NK-92 (cell line): ENCODE results near the gene KRTAP5-4.
"Not testable (repeated sequence)": the region's sequence is repeated elsewhere in the genome, so short reads cannot be mapped to it uniquely, and the experiment has no call there.

ENCODE experiments used
- DNase-seq: peaks from one replicate; lab custom pipeline; 2025; ENCODE audit not compliant: unreplicated experiment; lab: John Stamatoyannopoulos, UW

The KRTAP5-4 gene

DNA sequence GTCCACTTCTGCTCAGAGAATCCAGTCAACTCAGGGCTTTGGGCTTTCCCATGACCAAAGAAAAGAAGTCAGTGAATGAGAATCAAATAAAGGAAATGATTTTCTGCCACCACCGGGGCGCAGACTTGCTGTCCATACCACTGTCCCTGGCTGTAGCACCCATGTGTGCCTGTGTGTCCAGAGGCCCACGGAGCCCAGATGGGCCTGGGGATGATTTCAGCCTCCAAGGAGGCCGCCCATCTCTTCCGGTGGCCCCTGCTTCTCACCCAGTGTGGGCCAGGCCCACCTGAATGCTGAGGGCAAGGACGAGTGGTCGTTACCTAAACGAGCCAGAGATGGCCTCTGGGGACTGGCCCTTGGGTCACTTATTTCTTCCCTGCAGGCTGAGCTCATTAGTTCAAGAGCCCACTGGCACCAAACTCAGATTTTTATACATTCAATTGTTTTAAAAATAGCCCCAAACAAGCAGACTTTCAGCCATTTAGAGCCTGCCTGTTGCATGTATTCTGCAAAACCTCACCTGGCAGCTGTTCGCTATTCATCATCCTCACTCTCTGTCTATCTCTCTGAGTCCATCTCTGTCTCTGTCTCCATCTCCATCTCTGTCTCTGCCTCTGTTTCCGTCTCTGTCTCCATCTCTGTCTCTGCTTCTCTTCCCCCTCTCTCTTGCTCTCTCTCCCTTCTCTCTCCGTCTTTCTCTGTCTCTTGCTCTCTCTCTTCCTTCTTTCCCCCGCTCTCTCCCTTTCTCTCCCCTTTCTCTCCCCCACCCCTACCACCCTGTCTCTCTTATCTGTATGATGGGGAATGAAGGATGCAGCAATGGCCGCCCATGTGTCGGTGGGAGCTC, 31.8 kb upstream of the KRTAP5-4 start:
- no peak for DNase-seq

GRCh38 chr11:1652771-1653540, 31.0 kb upstream of the KRTAP5-4 start:
- DNase-seq, result no peak

DNA sequence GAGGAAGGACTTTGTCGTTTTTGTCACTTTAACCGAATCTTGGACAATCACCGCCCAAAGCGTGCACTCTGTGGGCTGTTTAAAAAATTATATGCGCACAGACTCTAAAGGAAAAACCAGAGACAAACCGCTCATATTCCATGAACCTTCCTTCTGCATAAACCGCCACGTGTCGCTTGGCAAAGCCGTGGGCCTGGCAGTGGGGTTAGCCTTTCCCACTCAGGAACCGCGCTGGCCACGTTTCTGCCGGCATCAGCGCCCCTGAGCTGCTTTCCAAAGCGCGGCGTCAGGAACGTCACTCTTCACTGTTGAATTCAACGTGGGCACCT, 30.5 kb upstream of the KRTAP5-4 start:
- DNase-seq, result no peak

DNA sequence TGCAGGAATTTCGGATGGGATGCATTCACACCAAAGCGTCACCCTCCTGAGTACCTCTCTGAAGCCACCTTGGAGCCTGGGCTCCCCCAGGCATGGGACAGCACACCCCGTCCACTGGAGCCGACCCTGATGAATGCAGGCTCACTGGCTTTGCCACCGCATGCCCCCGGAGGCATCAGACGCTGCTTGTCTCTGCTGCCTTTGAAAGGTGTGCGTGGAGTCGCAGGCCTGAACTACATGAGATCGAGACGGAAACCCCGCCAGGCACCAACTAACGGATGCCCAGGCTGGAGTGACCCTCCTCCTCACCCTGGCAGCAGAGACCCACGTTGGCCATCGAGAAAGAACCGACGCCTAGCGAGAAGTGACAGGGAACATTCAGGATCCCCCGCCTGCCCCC, 30.1 kb upstream of the KRTAP5-4 start:
- DNase-seq, result no peak

DNA sequence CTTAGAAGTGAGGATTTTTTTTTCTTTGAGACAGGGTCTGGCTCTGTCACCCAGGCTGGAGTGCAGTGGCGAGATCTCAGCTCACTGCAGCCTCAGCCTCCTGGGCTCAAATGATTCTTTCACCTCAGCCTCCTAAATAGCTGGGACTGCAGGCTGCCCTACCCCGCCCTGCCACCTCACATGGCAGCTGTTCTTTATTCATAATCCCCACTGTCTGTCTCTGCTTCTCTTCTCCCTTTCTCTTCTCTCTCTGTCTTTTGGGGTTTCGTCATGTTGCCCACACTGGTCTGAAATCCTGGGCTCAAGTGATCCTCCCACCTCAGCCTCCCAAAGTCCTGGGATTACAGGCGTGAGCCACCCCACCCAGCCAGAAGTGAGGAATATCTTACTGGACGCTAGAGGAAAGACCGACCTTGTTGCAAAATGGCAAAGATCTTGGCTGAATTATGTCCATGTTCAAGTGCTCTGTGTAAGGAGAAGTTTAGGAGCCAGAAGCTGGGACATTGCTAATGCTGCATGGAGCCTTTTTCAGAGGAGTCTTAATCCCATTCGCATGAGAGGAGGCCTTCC, 29.6 kb upstream of the KRTAP5-4 start:
- no peak for DNase-seq

GRCh38 chr11:1650918-1651262, 29.0 kb upstream of the KRTAP5-4 start:
- DNase-seq, result no peak

DNA sequence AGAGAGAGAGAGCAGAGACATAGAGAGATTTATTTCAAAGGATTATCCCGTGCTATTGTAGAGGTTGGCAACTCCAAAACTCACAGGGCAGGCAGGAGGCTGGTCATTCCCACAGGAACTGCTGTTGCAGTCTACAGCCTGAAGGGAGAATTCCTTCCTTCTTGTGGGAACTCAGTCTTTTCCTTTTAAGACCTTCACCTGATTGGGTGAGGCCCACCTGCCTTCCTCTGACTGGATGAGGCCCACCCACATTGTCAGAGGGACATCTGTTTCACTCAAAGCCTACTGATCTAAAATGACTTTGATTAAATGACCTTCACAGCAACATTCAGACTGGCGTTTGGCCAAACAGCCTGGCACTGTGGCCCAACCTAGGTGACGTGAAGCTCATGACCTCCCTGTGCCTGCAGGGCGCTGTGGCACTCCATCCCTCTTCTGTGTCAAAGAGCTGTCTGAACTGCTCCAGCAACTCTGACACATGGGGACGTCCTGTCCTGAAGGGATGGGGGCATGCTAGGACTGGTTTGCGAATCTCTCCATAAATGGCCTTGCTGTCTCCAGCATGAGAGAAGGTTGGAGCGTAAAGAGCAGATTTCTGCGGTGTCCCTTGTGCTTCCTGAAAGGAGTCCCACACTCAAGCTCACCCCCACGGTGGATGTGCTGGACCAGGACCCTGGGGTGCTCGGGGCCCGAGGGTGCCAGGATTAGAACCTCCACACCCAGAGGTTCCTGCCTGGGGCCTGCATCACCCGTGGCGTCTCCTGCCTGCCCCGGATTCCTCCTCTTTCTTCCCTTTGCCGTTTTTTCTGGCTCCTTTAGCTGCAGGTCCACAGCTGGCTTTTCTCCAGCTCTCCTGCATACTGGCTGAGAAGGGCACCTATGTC, 28.3 kb upstream of the KRTAP5-4 start:
- DNase-seq, result no peak

- DNase-seq, result no peak
These were observed 26.9 kb upstream of the KRTAP5-4 start for GRCh38 chr11:1648653-1649420.

GRCh38 chr11:1647901-1648652, 26.1 kb upstream of the KRTAP5-4 start:
- no peak for DNase-seq

DNA sequence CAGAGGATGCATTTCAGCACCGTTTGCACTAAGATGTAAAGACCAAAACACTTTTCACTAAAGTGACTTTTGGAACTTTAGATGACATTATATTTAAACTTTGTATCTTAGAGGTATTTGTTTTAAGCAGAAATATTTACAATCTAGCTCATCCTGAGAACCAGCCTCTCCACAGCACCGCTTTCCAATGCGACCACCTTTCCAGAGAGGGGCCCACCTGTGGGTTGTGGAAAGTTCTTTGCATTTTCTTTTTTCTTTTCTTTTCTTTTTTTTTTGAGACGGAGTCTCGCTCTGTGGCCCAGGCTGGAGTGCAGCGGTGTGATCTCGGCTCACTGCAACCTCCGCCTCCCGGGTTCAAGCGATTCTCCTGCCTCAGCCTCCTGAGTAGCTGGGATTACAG, 24.6 kb upstream of the KRTAP5-4 start:
- DNase-seq, result not testable (repeated sequence)

DNA sequence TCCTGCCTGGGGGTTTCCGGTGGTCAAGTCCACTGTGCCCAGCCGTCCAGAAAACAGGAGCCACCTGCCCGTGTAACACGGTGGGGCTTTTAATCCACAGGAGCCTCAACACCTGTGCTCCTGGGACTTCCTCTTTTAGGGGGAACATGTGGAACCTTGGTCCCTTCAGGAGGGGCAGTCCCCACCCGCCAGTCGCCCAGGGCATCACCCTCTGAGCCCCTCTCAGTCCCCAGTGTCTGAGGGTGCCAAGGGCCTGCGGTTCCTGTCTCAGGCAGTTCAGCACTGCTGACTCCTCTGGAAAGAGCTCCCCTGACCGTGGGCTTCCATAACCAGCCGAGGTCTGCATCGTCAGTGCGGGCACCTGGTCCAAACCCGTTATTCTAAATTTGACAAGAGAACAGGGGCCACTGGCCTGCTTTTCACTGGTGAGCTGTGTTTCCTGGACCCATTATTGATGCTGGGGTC, 23.5 kb upstream of the KRTAP5-4 start:
- no peak for DNase-seq

GRCh38 chr11:1644601-1645356, 22.8 kb upstream of the KRTAP5-4 start:
- no peak for DNase-seq

DNA sequence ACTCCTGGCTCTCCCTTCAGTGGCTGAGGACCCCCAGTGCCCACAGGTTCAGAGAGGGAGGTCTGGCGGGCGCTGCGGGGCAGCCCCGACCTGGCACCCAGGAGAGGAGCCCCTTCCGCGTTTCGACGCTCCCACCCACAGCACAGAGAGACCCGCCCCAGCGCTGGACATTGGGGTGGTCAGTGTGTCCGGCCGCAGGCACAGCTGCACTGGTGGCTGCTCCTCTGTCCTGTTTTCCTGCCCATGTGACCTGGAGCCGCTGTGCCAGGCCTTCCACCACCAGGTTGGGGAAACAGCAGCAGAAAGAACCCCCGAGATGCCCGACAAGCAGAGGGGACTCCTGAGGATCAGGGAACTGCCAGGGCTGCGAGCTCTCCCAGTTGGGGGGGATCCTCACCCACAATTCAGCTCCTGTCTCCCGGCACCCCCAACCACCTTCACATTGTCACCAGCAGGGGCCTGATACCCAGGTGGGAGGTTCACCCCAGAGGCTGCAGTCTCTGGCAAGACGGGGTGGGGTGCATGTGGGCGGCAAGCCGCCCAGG, 21.3 kb upstream of the KRTAP5-4 start:
- DNase-seq, result no peak

- DNase-seq, result no peak
These were observed 20.6 kb upstream of the KRTAP5-4 start for GRCh38 chr11:1642288-1643145.

DNA sequence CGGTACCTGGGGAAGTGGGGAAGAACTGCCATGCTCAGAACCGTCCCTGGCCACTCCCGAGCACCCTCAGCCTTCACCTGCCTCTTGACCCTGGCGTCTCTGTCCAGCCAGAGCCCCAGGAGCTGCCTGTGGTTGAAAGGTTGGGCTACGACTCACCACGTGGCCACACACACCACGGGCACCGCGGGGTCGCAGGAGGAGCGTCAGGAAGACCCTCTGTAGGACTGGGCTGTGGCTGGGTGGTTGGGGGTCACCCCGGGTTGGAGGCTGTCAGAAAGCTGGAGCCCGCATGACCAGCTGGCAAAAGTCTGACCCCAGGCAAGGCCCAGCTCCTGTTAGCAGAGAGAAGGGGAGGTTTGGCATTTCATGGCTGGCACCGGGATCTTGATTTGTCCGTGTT, 19.2 kb upstream of the KRTAP5-4 start:
- DNase-seq, result no peak

DNA sequence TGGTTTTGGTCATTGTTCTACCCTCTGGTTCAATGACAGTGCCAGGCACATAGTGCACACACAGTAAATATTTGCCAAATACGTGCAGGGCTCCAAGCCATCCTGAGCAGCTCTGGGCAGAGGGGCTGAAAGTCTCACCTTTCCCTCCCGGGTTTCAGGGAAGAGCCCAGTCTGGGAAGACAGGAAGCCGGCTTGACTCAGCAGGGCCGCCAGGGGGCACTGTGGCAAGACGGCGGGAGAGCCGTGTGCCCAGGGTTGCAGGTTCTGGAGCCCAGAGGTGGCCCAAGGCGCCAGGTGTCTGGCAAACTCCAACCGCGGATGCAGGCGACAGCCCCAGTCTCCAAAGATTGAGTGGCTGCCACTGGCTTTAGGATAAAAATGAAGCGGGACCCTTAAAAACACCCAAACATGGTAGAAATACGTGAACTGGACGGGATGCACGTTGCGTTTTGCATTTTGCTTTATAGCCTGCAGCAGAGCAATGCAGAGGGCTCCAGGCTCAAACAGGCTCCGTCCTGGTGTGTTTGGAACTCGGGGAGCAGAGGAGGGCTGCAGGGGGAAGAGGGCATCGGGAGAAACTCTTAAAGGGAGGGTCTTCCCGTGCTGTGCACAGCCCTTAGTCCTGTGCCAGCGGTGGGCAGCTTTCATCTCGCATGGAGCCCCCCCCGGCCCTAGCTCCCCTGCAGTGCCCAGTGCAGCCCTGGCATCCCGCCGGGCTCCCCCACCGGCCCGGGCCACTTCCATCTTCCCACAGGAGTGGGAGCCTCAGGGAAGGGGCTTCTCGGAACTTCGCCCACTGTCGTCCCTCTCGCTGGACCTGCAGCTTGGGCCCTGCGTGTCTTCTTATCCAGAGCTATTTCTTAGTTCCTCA, 18.4 kb upstream of the KRTAP5-4 start:
- no peak for DNase-seq

GRCh38 chr11:1639666-1640065, 17.7 kb upstream of the KRTAP5-4 start:
- no peak for DNase-seq
